ENCODE results near the gene ZNF236.

The ZNF236 gene

GRCh38 chr18:76981396-76981968, 159.1 kb downstream of the ZNF236 start:
- DNase-seq (ENCODE audit: low read depth, low spot score): no peak
- peaks cover 5% of the 10 kb centered on the region for H3K4me1 ChIP-seq (ENCODE audit: insufficient read depth, insufficient read length)
- no peaks in the 10 kb centered on the region for H3K9me3 ChIP-seq (ENCODE audit: insufficient read depth, low read length)
- TF ChIP-seq YY1 (IDR thresholded peaks at IDR 0.05; ENCODE audit: insufficient read depth, insufficient read length) (no peak), ZNF274 (IDR thresholded peaks at IDR 0.05; ENCODE audit: low read depth, low read length) (no peak), SUZ12 (IDR thresholded peaks at IDR 0.05; ENCODE audit: extremely low read depth, insufficient read depth, insufficient read length) (no peak)
- no peak overlapping the region for H3K4me3 ChIP-seq (ENCODE audit: insufficient read length, low read depth)
- no peaks in the 10 kb centered on the region for H3K36me3 ChIP-seq (ENCODE audit: insufficient read depth, insufficient read length, low read length)
- no peak overlapping the region for H3K9ac ChIP-seq (ENCODE audit: insufficient read length, low read depth)
- no peaks in the 10 kb centered on the region for H3K27me3 ChIP-seq (ENCODE audit: insufficient read depth, insufficient read length)

- H3K4me1 ChIP-seq (ENCODE audit: insufficient read depth, insufficient read length): peaks cover 5% of the 10 kb centered on the region
- TF ChIP-seq ZNF274 (IDR thresholded peaks at IDR 0.05; ENCODE audit: low read depth, low read length) (no peak), SUZ12 (IDR thresholded peaks at IDR 0.05; ENCODE audit: extremely low read depth, insufficient read depth, insufficient read length) (no peak), YY1 (IDR thresholded peaks at IDR 0.05; ENCODE audit: insufficient read depth, insufficient read length) (no peak)
- H3K9ac ChIP-seq (ENCODE audit: insufficient read length, low read depth): no peak overlapping the region
- H3K36me3 ChIP-seq (ENCODE audit: insufficient read depth, insufficient read length, low read length): no peaks in the 10 kb centered on the region
- no peaks in the 10 kb centered on the region for H3K27me3 ChIP-seq (ENCODE audit: insufficient read depth, insufficient read length)
- no peaks in the 10 kb centered on the region for H3K9me3 ChIP-seq (ENCODE audit: insufficient read depth, low read length)
- no peak for DNase-seq (ENCODE audit: low read depth, low spot score)
- H3K4me3 ChIP-seq (ENCODE audit: insufficient read length, low read depth): no peak overlapping the region
These were observed 159.7 kb downstream of the ZNF236 start for GRCh38 chr18:76982038-76982437.

GRCh38 chr18:76982841-76983583, 160.7 kb downstream of the ZNF236 start:
- Histone ChIP-seq H3K27me3 (ENCODE audit: insufficient read depth, insufficient read length) (no peaks in the 10 kb centered on the region), H3K36me3 (ENCODE audit: insufficient read depth, insufficient read length, low read length) (no peaks in the 10 kb centered on the region), H3K9me3 (ENCODE audit: insufficient read depth, low read length) (no peaks in the 10 kb centered on the region), H3K4me1 (ENCODE audit: insufficient read depth, insufficient read length) (peaks cover 5% of the 10 kb centered on the region), H3K4me3 (ENCODE audit: insufficient read length, low read depth) (no peak overlapping the region), H3K9ac (ENCODE audit: insufficient read length, low read depth) (no peak overlapping the region)
- peak; percentile 65 for DNase-seq (ENCODE audit: low read depth, low spot score)
- TF ChIP-seq ZNF274 (IDR thresholded peaks at IDR 0.05; ENCODE audit: low read depth, low read length): no peak
- TF ChIP-seq SUZ12 (IDR thresholded peaks at IDR 0.05; ENCODE audit: extremely low read depth, insufficient read depth, insufficient read length): no peak
- TF ChIP-seq YY1 (IDR thresholded peaks at IDR 0.05; ENCODE audit: insufficient read depth, insufficient read length): no peak

GRCh38 chr18:76983613-76984051, 161.3 kb downstream of the ZNF236 start:
- no peaks in the 10 kb centered on the region for H3K36me3 ChIP-seq (ENCODE audit: insufficient read depth, insufficient read length, low read length)
- H3K4me1 ChIP-seq (ENCODE audit: insufficient read depth, insufficient read length): peaks cover 5% of the 10 kb centered on the region
- H3K27me3 ChIP-seq (ENCODE audit: insufficient read depth, insufficient read length): no peaks in the 10 kb centered on the region
- no peak overlapping the region for H3K9ac ChIP-seq (ENCODE audit: insufficient read length, low read depth)
- TF ChIP-seq YY1 (IDR thresholded peaks at IDR 0.05; ENCODE audit: insufficient read depth, insufficient read length) (no peak), SUZ12 (IDR thresholded peaks at IDR 0.05; ENCODE audit: extremely low read depth, insufficient read depth, insufficient read length) (no peak), ZNF274 (IDR thresholded peaks at IDR 0.05; ENCODE audit: low read depth, low read length) (no peak)
- H3K4me3 ChIP-seq (ENCODE audit: insufficient read length, low read depth): no peak overlapping the region
- DNase-seq (ENCODE audit: low read depth, low spot score): no peak
- H3K9me3 ChIP-seq (ENCODE audit: insufficient read depth, low read length): no peaks in the 10 kb centered on the region

GRCh38 chr18:76984193-76985155, 162.1 kb downstream of the ZNF236 start:
- Histone ChIP-seq H3K4me3 (ENCODE audit: insufficient read length, low read depth) (no peak overlapping the region), H3K36me3 (ENCODE audit: insufficient read depth, insufficient read length, low read length) (no peaks in the 10 kb centered on the region), H3K9ac (ENCODE audit: insufficient read length, low read depth) (no peak overlapping the region), H3K9me3 (ENCODE audit: insufficient read depth, low read length) (no peaks in the 10 kb centered on the region), H3K4me1 (ENCODE audit: insufficient read depth, insufficient read length) (peaks cover 5% of the 10 kb centered on the region), H3K27me3 (ENCODE audit: insufficient read depth, insufficient read length) (no peaks in the 10 kb centered on the region)
- TF ChIP-seq ZNF274 (IDR thresholded peaks at IDR 0.05; ENCODE audit: low read depth, low read length): no peak
- TF ChIP-seq YY1 (IDR thresholded peaks at IDR 0.05; ENCODE audit: insufficient read depth, insufficient read length): no peak
- TF ChIP-seq SUZ12 (IDR thresholded peaks at IDR 0.05; ENCODE audit: extremely low read depth, insufficient read depth, insufficient read length): no peak
- no peak for DNase-seq (ENCODE audit: low read depth, low spot score)

- Histone ChIP-seq H3K27me3 (ENCODE audit: insufficient read depth, insufficient read length) (no peaks in the 10 kb centered on the region), H3K9ac (ENCODE audit: insufficient read length, low read depth) (no peak overlapping the region), H3K9me3 (ENCODE audit: insufficient read depth, low read length) (no peaks in the 10 kb centered on the region), H3K36me3 (ENCODE audit: insufficient read depth, insufficient read length, low read length) (no peaks in the 10 kb centered on the region), H3K4me1 (ENCODE audit: insufficient read depth, insufficient read length) (peaks cover 2% of the 10 kb centered on the region), H3K4me3 (ENCODE audit: insufficient read length, low read depth) (no peak overlapping the region)
- TF ChIP-seq ZNF274 (IDR thresholded peaks at IDR 0.05; ENCODE audit: low read depth, low read length) (no peak), SUZ12 (IDR thresholded peaks at IDR 0.05; ENCODE audit: extremely low read depth, insufficient read depth, insufficient read length) (no peak), YY1 (IDR thresholded peaks at IDR 0.05; ENCODE audit: insufficient read depth, insufficient read length) (no peak)
- no peak for DNase-seq (ENCODE audit: low read depth, low spot score)
These were observed 163.0 kb downstream of the ZNF236 start for GRCh38 chr18:76985156-76985950.

Measured in NT2/D1 (cell line).